Measurements from ENCODE around the gene COQ5. TPM values are rescaled to one million over a fixed set of nuclear protein-coding genes. Genes with fewer than 3 reads are reported as not detected.
"Not testable (repeated sequence)": the region's sequence is repeated elsewhere in the genome, so short reads cannot be mapped to it uniquely, and the experiment has no call there.

Gene COQ5
- total and polyA plus RNA-seq, 2 donors from 2014 or later = 26.5 to 60.8 TPM

DNA sequence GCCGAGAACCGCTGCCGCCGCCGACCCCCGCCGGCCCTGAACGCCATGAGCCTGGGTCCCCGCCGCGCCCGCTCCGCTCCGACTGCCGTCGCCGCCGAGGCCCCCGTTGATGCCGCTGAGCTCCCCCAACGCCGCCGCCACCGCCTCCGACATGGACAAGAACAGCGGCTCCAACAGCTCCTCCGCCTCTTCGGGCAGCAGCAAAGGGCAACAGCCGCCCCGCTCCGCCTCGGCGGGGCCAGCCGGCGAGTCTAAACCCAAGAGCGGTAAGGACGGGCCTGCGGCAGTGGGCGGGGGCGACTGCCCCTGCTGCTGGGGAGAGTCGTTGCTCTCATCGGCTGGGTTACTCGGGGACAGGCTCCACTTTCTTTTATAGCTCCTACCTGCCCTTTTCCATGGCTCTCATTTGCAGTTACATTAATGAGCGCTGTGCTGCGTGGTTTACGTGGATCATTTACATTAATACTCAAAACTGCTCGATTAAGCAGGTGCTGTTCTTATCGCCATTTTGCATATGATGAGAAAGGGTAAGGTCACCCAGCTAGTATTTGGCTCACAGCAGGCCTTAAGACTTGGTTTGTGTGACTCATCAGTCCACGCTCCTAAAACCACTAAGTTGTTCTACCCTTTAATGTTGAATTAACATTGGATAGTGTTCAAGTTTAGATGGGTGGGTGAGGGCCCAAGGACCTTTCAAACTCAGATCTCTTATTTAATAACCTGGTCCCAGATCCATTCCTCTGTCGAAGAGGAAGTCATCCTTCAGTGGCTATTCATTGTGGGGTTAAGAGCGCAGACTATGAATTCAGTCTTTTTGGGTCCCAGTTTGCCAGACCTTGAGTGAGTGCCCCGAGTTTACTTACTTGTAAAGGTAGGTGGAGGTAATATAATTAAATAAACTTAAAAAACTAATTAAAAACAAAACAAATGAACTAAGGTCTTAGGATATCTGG is 6.0 kb upstream of the COQ5 start:
- TF ChIP-seq, protein P1, sequence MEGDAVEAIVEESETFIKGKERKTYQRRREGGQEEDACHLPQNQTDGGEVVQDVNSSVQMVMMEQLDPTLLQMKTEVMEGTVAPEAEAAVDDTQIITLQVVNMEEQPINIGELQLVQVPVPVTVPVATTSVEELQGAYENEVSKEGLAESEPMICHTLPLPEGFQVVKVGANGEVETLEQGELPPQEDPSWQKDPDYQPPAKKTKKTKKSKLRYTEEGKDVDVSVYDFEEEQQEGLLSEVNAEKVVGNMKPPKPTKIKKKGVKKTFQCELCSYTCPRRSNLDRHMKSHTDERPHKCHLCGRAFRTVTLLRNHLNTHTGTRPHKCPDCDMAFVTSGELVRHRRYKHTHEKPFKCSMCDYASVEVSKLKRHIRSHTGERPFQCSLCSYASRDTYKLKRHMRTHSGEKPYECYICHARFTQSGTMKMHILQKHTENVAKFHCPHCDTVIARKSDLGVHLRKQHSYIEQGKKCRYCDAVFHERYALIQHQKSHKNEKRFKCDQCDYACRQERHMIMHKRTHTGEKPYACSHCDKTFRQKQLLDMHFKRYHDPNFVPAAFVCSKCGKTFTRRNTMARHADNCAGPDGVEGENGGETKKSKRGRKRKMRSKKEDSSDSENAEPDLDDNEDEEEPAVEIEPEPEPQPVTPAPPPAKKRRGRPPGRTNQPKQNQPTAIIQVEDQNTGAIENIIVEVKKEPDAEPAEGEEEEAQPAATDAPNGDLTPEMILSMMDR (IDR thresholded peaks at IDR 0.05; ENCODE audit: borderline replicate concordance, extremely low read depth, insufficient read depth) = no peak
- Histone ChIP-seq H3K4me3 (ENCODE audit: low read length in 3 of 3) (peak overlapping the region; percentile 89 to 94 (median 90)), H3K4me1 (ENCODE audit: control insufficient read depth in 2 of 3, insufficient read depth in 2 of 3, low read depth in 1 of 3, low read length in 3 of 3) (peaks cover 2 to 25% (median 24%) of the 10 kb centered on the region in 3 donors), H3K9me3 (ENCODE audit: control insufficient read depth in 2 of 3, insufficient read depth in 1 of 3, low read length in 3 of 3) (no peaks in the 10 kb centered on the region), H3K36me3 (ENCODE audit: control insufficient read depth in 2 of 3, insufficient read depth in 3 of 3, low read length in 3 of 3) (peaks cover 0 to 5% (median 0%) of the 10 kb centered on the region in 3 donors), H3K9ac (ENCODE audit: low read length in 3 of 3) (peak overlapping the region; percentile 79 to 98 (median 97)), H3K27ac (ENCODE audit: low read depth in 2 of 2, low read length in 2 of 2) (peak overlapping the region; percentile 95 to 97), H3K27me3 (ENCODE audit: control insufficient read depth, insufficient read depth, low read length) (no peaks in the 10 kb centered on the region)
- intact Hi-C loops (cut with DNase I) = no loop called here
- DNase-seq (peak; percentile 67 to 86 (median 81)), FAIRE-seq (no peak)

DNA sequence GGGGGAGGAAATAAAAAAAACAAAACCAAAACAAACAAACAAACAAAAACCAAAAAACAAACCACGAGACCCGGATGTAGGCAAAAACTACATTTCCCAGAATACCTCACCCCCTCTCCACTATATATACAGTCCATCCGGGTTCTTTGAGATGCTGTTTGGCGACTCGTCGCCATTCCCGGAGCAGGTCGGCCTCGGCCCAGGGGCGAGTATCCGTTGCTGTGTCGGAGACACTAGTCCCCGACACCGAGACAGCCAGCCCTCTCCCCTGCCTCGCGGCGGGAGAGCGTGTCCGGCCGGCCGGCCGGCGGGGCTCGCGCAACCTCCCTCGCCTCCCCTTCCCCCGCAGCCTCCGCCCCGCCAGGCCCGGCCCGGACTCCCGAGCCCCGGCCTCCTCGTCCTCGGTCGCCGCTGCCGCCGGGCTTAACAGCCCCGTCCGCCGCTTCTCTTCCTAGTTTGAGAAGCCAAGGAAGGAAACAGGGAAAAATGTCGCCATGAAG is 5.3 kb upstream of the COQ5 start, which contains the start of gene RNF10:
TSS of gene RNF10 (plus strand) at position 154 of the 500 bp plus-strand sequence. CDS start 456 bp downstream, outside the sequence.
- H3K9ac ChIP-seq (ENCODE audit: low read length in 3 of 3) = peak within 1 kb of the TSS; percentile 79 to 98 (median 97)
- intact Hi-C loops (cut with DNase I) = no loop called here

DNA sequence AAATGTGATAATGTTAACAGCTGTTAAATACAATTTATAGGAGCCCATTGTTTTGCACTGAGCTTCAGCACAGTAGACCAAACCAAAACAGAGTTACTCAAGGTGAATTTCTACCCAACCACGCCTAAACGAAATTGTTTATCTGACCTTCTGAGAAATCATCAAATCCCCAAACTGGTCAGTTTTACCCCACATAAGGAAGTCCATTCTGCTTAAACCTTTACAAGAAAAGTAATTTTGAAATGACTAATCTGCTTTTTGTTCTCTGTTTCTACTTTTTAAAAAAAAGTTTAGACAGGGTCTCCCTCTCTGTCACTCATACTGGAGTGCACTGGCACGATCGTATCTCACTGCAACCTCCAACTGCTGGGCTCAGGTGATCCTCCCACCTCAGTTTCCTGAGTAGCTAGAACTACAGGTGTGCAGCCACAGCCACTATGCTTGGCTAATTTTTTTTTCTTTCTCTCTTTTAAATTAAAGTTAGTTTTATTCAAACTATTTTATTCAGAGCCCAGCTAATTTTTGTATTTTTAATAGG is 3.8 kb upstream of the COQ5 start:
- no peak overlapping the region for H3K27ac ChIP-seq (ENCODE audit: low read depth in 2 of 2, low read length in 2 of 2)
- H3K27me3 ChIP-seq (ENCODE audit: control insufficient read depth, insufficient read depth, low read length) = no peaks in the 10 kb centered on the region
- DNase-seq (no peak), FAIRE-seq (no peak)
- H3K9me3 ChIP-seq (ENCODE audit: control insufficient read depth in 2 of 3, insufficient read depth in 1 of 3, low read length in 3 of 3) = no peaks in the 10 kb centered on the region
- intact Hi-C loops (cut with DNase I) = no loop called here
- TF ChIP-seq, protein P1 (IDR thresholded peaks at IDR 0.05; ENCODE audit: borderline replicate concordance, extremely low read depth, insufficient read depth) = no peak
- no peak overlapping the region for H3K9ac ChIP-seq (ENCODE audit: low read length in 3 of 3)
- peaks cover 0 to 5% (median 0%) of the 10 kb centered on the region in 3 donors for H3K36me3 ChIP-seq (ENCODE audit: control insufficient read depth in 2 of 3, insufficient read depth in 3 of 3, low read length in 3 of 3)
- H3K4me1 ChIP-seq (ENCODE audit: control insufficient read depth in 2 of 3, insufficient read depth in 2 of 3, low read depth in 1 of 3, low read length in 3 of 3) = peaks cover 2 to 13% (median 10%) of the 10 kb centered on the region in 3 donors
- H3K4me3 ChIP-seq (ENCODE audit: low read length in 3 of 3) = no peak overlapping the region

More for the DNA sequence above, 5.3 kb upstream of the COQ5 start, which contains the start of gene RNF10:
- Histone ChIP-seq H3K9me3 (ENCODE audit: control insufficient read depth in 2 of 3, insufficient read depth in 1 of 3, low read length in 3 of 3) (no peaks in the 10 kb centered on the region), H3K4me1 (ENCODE audit: control insufficient read depth in 2 of 3, insufficient read depth in 2 of 3, low read depth in 1 of 3, low read length in 3 of 3) (peaks cover 2 to 25% (median 22%) of the 10 kb centered on the region in 3 donors), H3K4me3 (ENCODE audit: low read length in 3 of 3) (peak within 1 kb of the TSS; percentile 89 to 94 (median 90)), H3K27ac (ENCODE audit: low read depth in 2 of 2, low read length in 2 of 2) (peak within 1 kb of the TSS; percentile 95 to 97), H3K27me3 (ENCODE audit: control insufficient read depth, insufficient read depth, low read length) (no peaks in the 10 kb centered on the region), H3K36me3 (ENCODE audit: control insufficient read depth in 2 of 3, insufficient read depth in 3 of 3, low read length in 3 of 3) (peaks cover 0 to 5% (median 0%) of the 10 kb centered on the region in 3 donors)
- TF ChIP-seq, protein P1 (IDR thresholded peaks at IDR 0.05; ENCODE audit: borderline replicate concordance, extremely low read depth, insufficient read depth) = no peak
- FAIRE-seq (no peak), DNase-seq (peak; percentile 82 to 96 (median 92))

DNA sequence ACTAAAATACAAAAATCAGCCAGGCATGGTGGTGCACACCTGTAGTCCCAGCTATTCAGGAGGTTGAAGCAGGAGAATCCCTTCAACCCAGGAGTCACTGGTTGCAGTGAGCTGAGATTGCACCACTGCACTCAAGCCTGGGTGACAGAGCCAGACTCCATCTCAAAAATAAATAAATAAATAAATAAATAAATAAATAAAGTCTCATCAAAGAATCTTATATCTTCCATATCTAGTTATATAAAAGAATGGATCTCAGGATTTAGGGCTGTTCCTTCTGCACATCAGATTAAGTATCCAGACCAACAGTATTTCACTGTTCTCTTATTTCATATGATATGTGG is 1.4 kb upstream of the COQ5 start:
- H3K36me3 ChIP-seq (ENCODE audit: control insufficient read depth in 2 of 3, insufficient read depth in 3 of 3, low read length in 3 of 3); H3K27me3 ChIP-seq (ENCODE audit: control insufficient read depth, insufficient read depth, low read length); intact Hi-C loops (cut with DNase I); DNase-seq; FAIRE-seq; H3K9me3 ChIP-seq (ENCODE audit: control insufficient read depth in 2 of 3, insufficient read depth in 1 of 3, low read length in 3 of 3); H3K9ac ChIP-seq (ENCODE audit: low read length in 3 of 3): not testable (repeated sequence)
- Histone ChIP-seq H3K4me1 (ENCODE audit: control insufficient read depth in 2 of 3, insufficient read depth in 2 of 3, low read depth in 1 of 3, low read length in 3 of 3) (peaks cover 0 to 11% (median 0%) of the 10 kb centered on the region in 3 donors), H3K4me3 (ENCODE audit: low read length in 3 of 3) (peak overlapping the region in 1 of 3 donors; percentile 86), H3K27ac (ENCODE audit: low read depth in 2 of 2, low read length in 2 of 2) (peak overlapping the region in 1 of 2 donors; percentile 99)

Data from kidney (tissue), 14 donors.